Adrenal gland (tissue), 12 donors: ENCODE results near the gene COL5A1. TPM values are rescaled to one million over a fixed set of nuclear protein-coding genes. Genes with fewer than 3 reads are reported as not detected.

ENCODE experiments used
- DNase-seq, 7 donors: peaks; one replicate each; pipeline ENCODE4 v3.0.0-alpha.2; 2019 to 2020
- H3K27ac ChIP-seq, 5 donors: fragments of 200-600 bp; sonication (generic) in 4 of 5; 1 replicate in 3 of 5; 2 replicates in 2 of 5; pipeline versions ENCODE4 v1.5.1 to v1.8.0; 2016 to 2020; ENCODE audit warnings: mild to moderate bottlenecking in 1 of 5
- H3K27me3 ChIP-seq: fragments of 200-600 bp; 2 replicates; pipeline ENCODE4 v1.8.0; 2021
- H3K36me3 ChIP-seq, 2 donors: fragments of 200-600 bp; replicated peaks in 1 of 2; 1 replicate in 1 of 2; 2 replicates in 1 of 2; pipeline versions ENCODE4 v1.5.1 to v1.8.0; 2018 to 2022
- H3K4me1 ChIP-seq, 2 donors: fragments of 200-600 bp; replicated peaks in 1 of 2; 1 replicate in 1 of 2; 2 replicates in 1 of 2; pipeline versions ENCODE4 v1.5.1 to v1.8.0; 2018 to 2021
- H3K4me3 ChIP-seq, 4 donors: fragments of 200-600 bp; sonication (generic) in 3 of 4; one replicate each; pipeline ENCODE4 v1.5.1; 2016 to 2018
- H3K9me3 ChIP-seq, 3 donors: fragments of 200-600 bp; sonication (generic) in 1 of 3; replicated peaks in 1 of 3; 1 replicate in 2 of 3; 2 replicates in 1 of 3; pipeline versions ENCODE4 v1.5.1 to v1.8.0; 2016 to 2021
- POLR2A ChIP-seq, 2 donors: fragments of 450-650 bp; IDR thresholded peaks; one replicate each; pipeline ENCODE4 v1.6.1; 2017; ENCODE audit warnings: antibody characterized with exemption in 2 of 2, mild to moderate bottlenecking in 2 of 2, moderate library complexity in 1 of 2
- WGBS, 4 donors: extraction: QIAGEN DNeasy Blood & Tissue Kit in 2 of 4; methylation state at CpG; one replicate each; pipeline versions ENCODE4 v1.1.5 to v1.1.7; 2013 to 2017; 5-methylcytosine and 5-hydroxymethylcytosine counted together
- intact Hi-C, 2 donors: fragments of 100-400 bp; cut with DNase I; formaldehyde crosslinking; loops; one replicate each; pipeline versions ENCODE4 v1.14.1 to v1.15.0; 2022 to 2023
- polyA plus RNA-seq, 3 donors: library from polyadenylated mRNA; stranded (reverse); fragments of 200-250 nt in 2 of 3; fragments of 350-450 nt in 1 of 3; fragmentation: Illumina TruSeq in 1 of 3; extraction: RNeasy Lipid Tissue Mini Kit (QIAGEN cat#74804) in 1 of 3; gene quantifications; one replicate each; pipeline ENCODE4 v1.2.3, GENCODE V29; 2013 to 2014
- total RNA-seq, 9 donors: library from RNA; depleted of rRNA in 4 of 9; stranded (reverse); fragments of >200 nt in 4 of 9; fragments of 120-200 nt in 1 of 9; fragmentation: NEBNext Ultra II Directional in 1 of 9; extraction: Animal tissue kit (Norgen Biotek cat#: 25700) in 1 of 9; gene quantifications; one replicate each; pipeline versions ENCODE4 v1.1.0 to v1.2.4, GENCODE V29; 2013 to 2023
- TF ChIP-seq, protein P1 (sequence below), 6 experiments: fragments of 450-650 bp in 4 of 6; fragments of 200-600 bp in 2 of 6; sonication (generic) in 1 of 6; IDR thresholded peaks; 1 replicate in 5 of 6; 2 replicates in 1 of 6; pipeline versions ENCODE4 v1.5.1 to v1.8.0; 2016 to 2021; ENCODE audit warnings: antibody characterized with exemption in 6 of 6, mild to moderate bottlenecking in 2 of 6, moderate library complexity in 1 of 6
- donor health status: healthy with polysubstance abuse.
- donor health status: Bipolar disorder and iron deficiency.
- donor health status: DM: yes; HTN: yes; CAD: no.
- donor health status: DM: no; HTN: no; CAD: no.
- donor health status: DM: no; HTN: no; CAD: no.
- donor health status: DM: yes; HTN: yes; CAD: no.

The COL5A1 gene
- total and polyA plus RNA-seq, 12 donors, result 3.5 to 45.5 (median 29.3) TPM

DNA sequence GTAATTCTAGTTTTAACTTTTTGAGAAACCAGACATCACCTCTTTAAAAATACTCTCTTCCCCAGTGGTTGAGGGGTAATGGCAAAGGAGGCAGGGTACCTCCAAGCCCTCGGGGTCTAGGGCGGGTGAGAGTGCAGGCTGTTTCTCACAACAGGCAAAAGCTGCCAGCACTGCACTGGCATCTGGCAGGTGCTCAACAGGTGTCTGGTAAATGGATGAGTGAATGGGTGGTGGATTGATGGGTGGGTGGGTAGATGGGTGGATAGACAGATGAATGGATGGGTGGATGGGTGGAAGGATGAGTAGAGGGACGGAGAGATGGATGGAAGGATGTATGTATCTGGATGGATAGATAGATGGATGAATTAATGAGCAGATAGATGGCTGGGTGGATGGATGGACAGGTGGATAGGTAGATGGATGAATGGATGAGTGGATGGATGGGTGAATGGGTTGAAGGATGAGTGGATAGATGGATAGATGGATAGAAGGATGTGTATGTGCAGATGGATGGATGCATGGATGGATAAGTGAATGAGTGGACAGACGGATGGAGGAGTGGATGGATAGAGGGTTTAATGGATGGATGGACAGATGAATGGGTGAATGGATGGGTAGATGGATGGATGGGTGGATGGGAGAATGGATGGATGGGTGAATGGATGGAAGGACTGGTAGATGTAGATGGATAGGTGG lies 84.6 kb downstream of the COL5A1 start:
- Histone ChIP-seq H3K27ac (no peak overlapping the region), H3K4me3 (no peak overlapping the region), H3K4me1 (no peaks in the 10 kb centered on the region), H3K36me3 (peaks cover 0 to 3% of the 10 kb centered on the region in 2 donors), H3K27me3 (no peaks in the 10 kb centered on the region), H3K9me3 (no peaks in the 10 kb centered on the region)
- DNase-seq, result no peak
- 86 to 95% (median 93%) methylated on average over 4 of the region's 4 CpGs for WGBS, 4 donors
- intact Hi-C loops, result no loop called here
- no peak for TF ChIP-seq POLR2A (IDR thresholded peaks at IDR 0.05)
- TF ChIP-seq, protein P1, sequence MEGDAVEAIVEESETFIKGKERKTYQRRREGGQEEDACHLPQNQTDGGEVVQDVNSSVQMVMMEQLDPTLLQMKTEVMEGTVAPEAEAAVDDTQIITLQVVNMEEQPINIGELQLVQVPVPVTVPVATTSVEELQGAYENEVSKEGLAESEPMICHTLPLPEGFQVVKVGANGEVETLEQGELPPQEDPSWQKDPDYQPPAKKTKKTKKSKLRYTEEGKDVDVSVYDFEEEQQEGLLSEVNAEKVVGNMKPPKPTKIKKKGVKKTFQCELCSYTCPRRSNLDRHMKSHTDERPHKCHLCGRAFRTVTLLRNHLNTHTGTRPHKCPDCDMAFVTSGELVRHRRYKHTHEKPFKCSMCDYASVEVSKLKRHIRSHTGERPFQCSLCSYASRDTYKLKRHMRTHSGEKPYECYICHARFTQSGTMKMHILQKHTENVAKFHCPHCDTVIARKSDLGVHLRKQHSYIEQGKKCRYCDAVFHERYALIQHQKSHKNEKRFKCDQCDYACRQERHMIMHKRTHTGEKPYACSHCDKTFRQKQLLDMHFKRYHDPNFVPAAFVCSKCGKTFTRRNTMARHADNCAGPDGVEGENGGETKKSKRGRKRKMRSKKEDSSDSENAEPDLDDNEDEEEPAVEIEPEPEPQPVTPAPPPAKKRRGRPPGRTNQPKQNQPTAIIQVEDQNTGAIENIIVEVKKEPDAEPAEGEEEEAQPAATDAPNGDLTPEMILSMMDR (IDR thresholded peaks at IDR 0.05), result no peak

DNA sequence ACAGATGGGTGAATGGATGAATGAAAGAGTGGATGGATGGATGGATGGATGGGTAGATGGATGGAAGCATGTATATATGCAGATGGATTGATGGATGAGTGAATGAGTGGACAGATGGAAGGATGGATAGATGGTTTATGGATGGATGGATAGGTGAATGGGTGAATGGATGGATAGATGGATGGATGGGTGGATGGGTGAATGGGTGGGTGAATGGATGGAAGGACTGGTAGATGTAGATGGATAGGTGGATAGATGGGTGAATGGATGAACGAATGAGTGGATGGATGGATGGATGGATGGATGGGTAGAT lies 85.1 kb downstream of the COL5A1 start:
- H3K4me1 ChIP-seq, result no peaks in the 10 kb centered on the region

DNA sequence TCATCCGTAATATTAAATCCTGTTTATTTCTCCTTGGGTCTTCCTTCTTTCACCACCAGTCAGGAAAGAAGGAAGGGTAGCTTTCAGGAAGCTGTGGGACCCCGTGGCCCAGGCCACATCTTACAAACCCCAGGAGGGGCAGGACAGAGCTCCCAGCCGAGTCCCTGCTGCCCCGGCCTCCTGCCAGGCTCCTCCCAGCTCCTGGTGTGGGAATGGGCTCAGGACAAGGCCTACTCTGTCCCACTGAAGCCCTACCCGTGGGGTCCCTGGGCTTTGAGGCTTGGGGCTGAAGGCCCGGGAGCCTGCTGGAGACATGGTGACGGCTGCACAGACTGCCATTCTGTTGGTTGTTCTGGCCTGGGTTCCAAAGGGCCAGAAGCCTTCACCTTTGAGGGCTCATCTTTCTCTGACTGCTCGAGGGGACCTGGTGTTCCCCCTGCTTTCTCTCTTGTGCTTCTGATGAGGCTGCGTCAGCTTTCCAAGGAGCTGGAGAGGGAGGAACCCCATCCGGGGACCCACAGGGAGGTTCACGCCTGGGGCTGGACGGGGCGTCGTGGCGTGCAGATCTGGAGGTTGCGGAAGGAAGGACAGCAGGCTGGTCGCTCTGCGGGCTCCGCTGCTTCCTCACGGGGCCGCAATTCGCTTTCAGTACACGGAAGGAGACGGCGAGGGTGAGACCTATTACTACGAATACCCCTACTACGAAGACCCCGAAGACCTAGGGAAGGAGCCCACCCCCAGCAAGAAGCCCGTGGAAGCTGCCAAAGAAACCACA lies 86.6 kb downstream of the COL5A1 start:
- no peaks in the 10 kb centered on the region for H3K27me3 ChIP-seq
- DNase-seq, result no peak
- H3K4me1 ChIP-seq, result no peaks in the 10 kb centered on the region
- H3K4me3 ChIP-seq, result no peak overlapping the region
- H3K9me3 ChIP-seq, result no peaks in the 10 kb centered on the region
- 85 to 89% (median 87%) methylated on average over 19 to 29 of the region's 29 CpGs for WGBS, 4 donors
- H3K27ac ChIP-seq, result no peak overlapping the region
- TF ChIP-seq POLR2A (IDR thresholded peaks at IDR 0.05), result no peak
- TF ChIP-seq, protein P1 (IDR thresholded peaks at IDR 0.05), result no peak
- H3K36me3 ChIP-seq, result peaks cover 0 to 6% of the 10 kb centered on the region in 2 donors
- intact Hi-C loops, result no loop called here

More for the DNA sequence above, 85.1 kb downstream of the COL5A1 start:
- WGBS, 4 donors, result 80 to 92% (median 82%) methylated on average over 1 of the region's 1 CpG
- H3K4me3 ChIP-seq, result no peak overlapping the region
- H3K27me3 ChIP-seq, result no peaks in the 10 kb centered on the region
- TF ChIP-seq, protein P1 (IDR thresholded peaks at IDR 0.05), result no peak
- TF ChIP-seq POLR2A (IDR thresholded peaks at IDR 0.05), result no peak
- H3K36me3 ChIP-seq, result peaks cover 0 to 6% of the 10 kb centered on the region in 2 donors
- H3K27ac ChIP-seq, result no peak overlapping the region
- H3K9me3 ChIP-seq, result no peaks in the 10 kb centered on the region
- no peak for DNase-seq
- intact Hi-C loops, result no loop called here

DNA sequence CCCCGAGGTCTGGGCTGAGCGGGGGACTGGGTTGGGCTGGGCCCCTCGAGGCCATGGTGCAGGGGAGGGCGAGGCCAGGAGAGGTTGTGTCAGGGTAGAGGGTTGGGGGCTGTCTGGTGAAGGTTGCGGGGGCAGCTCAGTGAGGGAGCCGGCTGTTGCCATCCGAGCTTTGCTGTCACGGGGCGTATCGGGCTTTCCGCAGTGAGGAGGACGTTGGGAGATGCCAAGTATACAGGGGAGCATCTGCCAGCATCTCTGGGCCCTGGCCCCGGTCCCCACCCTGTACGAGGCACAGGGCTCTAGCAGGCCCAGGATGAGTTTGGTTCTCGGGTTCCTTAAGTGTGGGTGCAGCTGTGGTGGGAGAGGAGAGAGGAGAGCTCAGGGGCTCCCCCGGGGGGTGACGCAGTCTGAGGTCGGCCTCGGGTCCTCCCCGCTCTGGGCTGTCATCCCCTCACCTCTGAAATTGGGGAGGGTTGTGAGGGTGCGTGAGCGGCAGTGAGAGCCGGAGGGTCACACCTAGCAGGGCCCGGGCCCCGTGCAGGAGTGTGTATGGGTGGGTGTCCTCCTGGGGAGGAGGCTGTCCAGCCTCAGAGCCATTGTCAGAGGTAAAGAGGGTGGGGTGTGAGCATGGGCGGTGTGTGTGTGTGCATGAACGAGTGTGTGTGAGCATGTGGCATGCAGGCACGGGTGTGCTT lies 87.3 kb downstream of the COL5A1 start:
- DNase-seq, result no peak

More for the DNA sequence above, 87.3 kb downstream of the COL5A1 start:
- H3K9me3 ChIP-seq, result no peaks in the 10 kb centered on the region
- intact Hi-C loops, result no loop called here
- no peaks in the 10 kb centered on the region for H3K27me3 ChIP-seq
- 88 to 96% (median 91%) methylated on average over 8 to 28 of the region's 28 CpGs for WGBS, 4 donors
- peaks cover 0 to 6% of the 10 kb centered on the region in 2 donors for H3K36me3 ChIP-seq
- no peak overlapping the region for H3K4me3 ChIP-seq
- H3K27ac ChIP-seq, result no peak overlapping the region
- H3K4me1 ChIP-seq, result no peaks in the 10 kb centered on the region
- TF ChIP-seq, protein P1 (IDR thresholded peaks at IDR 0.05), result no peak
- no peak for TF ChIP-seq POLR2A (IDR thresholded peaks at IDR 0.05)
